ENCODE measurements around the gene MMP28.

DNA sequence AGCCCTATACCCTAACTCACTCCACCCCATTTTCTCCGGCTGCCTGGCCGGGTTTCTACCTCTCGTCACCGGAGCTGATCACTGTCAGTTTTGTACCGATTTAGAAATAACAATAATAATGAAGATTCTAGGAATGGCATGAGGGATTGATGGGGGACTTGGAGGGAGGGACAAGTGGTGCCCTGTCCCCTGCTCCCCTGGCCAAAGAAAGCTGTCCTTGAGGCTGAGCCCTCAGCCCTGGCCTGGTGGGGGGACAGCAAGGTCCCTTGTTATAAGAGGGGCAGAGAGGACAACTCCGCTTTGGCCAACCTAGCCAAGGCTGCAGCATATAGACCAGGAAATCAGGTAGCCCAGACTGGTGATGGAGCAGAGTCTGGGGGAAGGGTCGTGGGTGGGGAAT is 52.9 kb downstream of the MMP28 start:
- TF ChIP-seq, protein P1, sequence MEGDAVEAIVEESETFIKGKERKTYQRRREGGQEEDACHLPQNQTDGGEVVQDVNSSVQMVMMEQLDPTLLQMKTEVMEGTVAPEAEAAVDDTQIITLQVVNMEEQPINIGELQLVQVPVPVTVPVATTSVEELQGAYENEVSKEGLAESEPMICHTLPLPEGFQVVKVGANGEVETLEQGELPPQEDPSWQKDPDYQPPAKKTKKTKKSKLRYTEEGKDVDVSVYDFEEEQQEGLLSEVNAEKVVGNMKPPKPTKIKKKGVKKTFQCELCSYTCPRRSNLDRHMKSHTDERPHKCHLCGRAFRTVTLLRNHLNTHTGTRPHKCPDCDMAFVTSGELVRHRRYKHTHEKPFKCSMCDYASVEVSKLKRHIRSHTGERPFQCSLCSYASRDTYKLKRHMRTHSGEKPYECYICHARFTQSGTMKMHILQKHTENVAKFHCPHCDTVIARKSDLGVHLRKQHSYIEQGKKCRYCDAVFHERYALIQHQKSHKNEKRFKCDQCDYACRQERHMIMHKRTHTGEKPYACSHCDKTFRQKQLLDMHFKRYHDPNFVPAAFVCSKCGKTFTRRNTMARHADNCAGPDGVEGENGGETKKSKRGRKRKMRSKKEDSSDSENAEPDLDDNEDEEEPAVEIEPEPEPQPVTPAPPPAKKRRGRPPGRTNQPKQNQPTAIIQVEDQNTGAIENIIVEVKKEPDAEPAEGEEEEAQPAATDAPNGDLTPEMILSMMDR (IDR thresholded peaks at IDR 0.05): no peak
- TF ChIP-seq POLR2AphosphoS5 (IDR thresholded peaks at IDR 0.05): no peak
- TF ChIP-seq POLR2A (IDR thresholded peaks at IDR 0.05; ENCODE audit: low read depth): no peak
- no peak for TF ChIP-seq EP300 (IDR thresholded peaks at IDR 0.05)
